Iris pigment epithelial cell (primary cell): Measurements from ENCODE around the gene FAAP20.

Source experiments
- DNase-seq: peaks from one replicate; pipeline ENCODE4 v3.0.0-alpha.2; 2011; ENCODE audit warnings: low read depth

Gene FAAP20

GRCh38 chr1:2178875-2179274 lies 15.7 kb downstream of the FAAP20 start:
- no peak for DNase-seq

- DNase-seq: no peak
These were observed 16.5 kb downstream of the FAAP20 start for GRCh38 chr1:2177946-2178538.

GRCh38 chr1:2177541-2177940 lies 17.0 kb downstream of the FAAP20 start:
- no peak for DNase-seq

- DNase-seq: no peak
These were observed 18.0 kb downstream of the FAAP20 start for GRCh38 chr1:2176615-2177014.

- DNase-seq: no peak
These were observed 18.7 kb downstream of the FAAP20 start for GRCh38 chr1:2175681-2176454.

GRCh38 chr1:2175055-2175414 lies 19.5 kb downstream of the FAAP20 start:
- DNase-seq: no peak

GRCh38 chr1:2174348-2175054 lies 20.1 kb downstream of the FAAP20 start:
- DNase-seq: peak; percentile 45

GRCh38 chr1:2173546-2174347 lies 20.8 kb downstream of the FAAP20 start:
- DNase-seq: no peak

GRCh38 chr1:2172551-2173146 lies 21.9 kb downstream of the FAAP20 start:
- no peak for DNase-seq

- no peak for DNase-seq
These were observed 22.6 kb downstream of the FAAP20 start for GRCh38 chr1:2172012-2172411.

GRCh38 chr1:2170211-2170610 lies 24.4 kb downstream of the FAAP20 start:
- DNase-seq: no peak

GRCh38 chr1:2169200-2169836 lies 25.3 kb downstream of the FAAP20 start:
- DNase-seq: no peak

- DNase-seq: no peak
These were observed 26.0 kb downstream of the FAAP20 start for GRCh38 chr1:2168535-2168934.

- no peak for DNase-seq
These were observed 26.5 kb downstream of the FAAP20 start for GRCh38 chr1:2168090-2168489.

GRCh38 chr1:2166695-2167094 lies 27.9 kb downstream of the FAAP20 start:
- no peak for DNase-seq

- DNase-seq: no peak
These were observed 28.3 kb downstream of the FAAP20 start for GRCh38 chr1:2166254-2166653.

GRCh38 chr1:2165646-2166045 lies 28.9 kb downstream of the FAAP20 start:
- no peak for DNase-seq

GRCh38 chr1:2163205-2163604 lies 31.4 kb downstream of the FAAP20 start:
- no peak for DNase-seq

GRCh38 chr1:2160451-2161300 lies 33.9 kb downstream of the FAAP20 start:
- DNase-seq: no peak

GRCh38 chr1:2159124-2159523 lies 35.4 kb downstream of the FAAP20 start:
- DNase-seq: no peak

GRCh38 chr1:2158272-2158671 lies 36.3 kb downstream of the FAAP20 start:
- no peak for DNase-seq
